Measurements from ENCODE around the gene ANXA6. TPM values are rescaled to one million over a fixed set of nuclear protein-coding genes. Genes with fewer than 3 reads are reported as not detected.

ANXA6 gene
- total RNA-seq, 1 donor from 2014 or later: 520 TPM

DNA sequence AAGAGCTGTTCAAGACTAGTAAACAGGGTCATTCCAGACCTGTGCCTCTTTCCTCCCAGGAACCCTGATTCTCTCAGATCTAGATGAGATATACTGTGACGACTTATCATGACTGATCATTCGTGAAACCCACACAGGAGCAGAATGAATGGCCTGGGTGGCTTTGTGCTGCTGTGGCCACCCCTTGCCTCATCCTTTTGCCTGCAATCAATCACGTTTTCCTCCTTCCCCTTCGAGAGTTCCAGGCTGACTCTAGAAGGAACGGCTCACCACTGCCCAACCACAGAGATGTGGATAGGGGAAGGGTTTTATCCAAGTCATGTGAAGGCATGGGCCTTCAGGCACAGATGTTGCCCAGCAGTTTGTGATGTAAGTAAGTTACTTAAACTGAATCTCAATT lies 5.8 kb downstream of the ANXA6 start:
- DNase-seq: no peak

DNA sequence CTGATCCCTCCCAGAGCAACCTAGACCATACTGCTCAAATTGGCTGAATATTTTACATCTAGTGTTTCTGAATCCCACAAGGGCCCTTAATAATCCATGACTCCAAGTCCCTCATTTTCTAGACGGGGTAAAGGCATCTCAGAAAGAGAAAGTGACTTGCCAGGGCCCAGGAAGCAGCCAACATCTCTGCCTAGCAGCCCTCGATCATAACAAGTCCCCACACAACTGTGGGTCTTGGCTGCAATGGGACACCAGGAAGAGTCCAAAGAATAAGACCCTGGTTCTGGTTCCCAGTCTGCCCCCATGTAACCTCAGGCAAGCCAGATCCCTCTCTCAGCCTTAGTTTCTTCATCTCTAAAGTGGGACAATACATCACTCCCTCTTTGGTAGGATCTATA lies 6.3 kb downstream of the ANXA6 start:
- DNase-seq: no peak

DNA sequence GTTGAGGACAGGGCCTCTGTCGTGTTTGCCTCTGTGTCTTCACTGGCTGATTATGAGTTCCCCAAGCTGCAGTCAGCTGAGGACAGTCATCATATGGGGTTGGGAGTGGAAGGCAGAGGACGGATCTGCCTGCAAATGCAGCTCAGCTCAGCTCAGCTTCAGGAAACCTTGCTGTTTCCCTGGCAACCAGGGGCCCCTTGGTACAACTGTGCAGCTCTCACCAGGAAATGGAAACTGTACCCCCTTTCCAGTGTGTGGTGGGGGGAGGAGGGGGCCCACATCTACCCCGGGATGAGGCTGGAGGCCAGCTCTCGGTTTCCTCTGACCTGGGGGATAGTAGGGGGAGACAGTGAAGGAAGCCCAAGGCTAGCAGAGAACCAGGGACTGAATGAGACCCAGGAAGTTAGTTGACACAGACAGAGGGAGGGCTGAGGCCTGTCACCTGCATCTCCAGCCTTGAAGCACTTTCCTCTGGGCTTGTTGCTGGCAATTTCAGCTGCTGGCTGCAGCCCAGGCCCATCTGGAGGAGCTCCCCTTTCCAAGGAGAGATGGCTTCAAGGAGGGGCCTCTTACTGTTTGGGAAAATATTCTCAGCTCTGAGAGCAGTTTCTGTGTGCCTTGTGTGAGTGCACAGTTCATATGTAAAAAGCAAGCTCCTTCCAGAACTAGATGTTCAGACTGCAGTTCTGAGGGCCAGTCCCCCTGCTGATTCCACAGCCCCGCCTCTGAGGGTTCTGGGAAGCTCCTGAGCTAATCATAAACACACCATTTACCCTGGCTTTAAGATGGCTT lies 6.9 kb downstream of the ANXA6 start:
- DNase-seq: peak; percentile 91

DNA sequence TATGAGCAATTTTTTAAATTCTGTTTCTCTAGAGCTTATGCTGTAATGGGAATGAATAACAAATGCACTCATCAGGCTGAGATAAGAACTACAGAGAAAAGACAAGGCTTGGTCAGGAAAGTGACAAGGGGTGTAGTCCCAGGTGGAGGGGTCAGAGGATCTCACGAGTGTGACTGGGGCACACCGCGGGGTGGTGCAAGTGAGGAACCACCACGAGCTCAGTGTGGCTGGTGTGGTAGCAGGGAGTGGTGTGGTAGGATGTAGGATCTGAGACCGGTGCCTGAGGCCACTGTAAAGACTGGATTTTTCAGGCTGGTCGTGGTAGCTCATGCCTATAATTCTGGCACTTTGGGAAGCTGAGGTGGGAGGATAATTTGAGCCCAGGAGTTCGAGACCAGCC lies 9.0 kb downstream of the ANXA6 start:
- no peak for DNase-seq

DNA sequence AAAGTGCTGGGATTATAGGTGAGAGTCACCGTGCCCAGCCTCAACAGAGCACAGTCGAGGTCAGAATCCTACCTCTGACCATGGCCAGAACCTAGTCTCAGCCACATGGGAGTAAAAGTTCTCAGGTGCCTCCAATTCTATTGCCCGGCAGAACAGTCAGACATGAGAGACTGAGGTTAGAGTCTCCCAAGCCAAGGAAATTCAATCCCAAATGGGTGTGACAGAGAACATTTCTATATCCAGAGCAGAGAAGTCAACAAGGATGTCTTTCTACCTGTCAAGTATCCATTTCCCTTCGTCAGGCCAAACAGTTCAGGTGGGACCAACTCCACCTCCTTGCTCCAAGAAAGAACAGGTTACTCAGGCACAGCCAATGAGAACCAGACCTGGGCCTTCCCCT lies 10.5 kb downstream of the ANXA6 start:
- no peak for DNase-seq

DNA sequence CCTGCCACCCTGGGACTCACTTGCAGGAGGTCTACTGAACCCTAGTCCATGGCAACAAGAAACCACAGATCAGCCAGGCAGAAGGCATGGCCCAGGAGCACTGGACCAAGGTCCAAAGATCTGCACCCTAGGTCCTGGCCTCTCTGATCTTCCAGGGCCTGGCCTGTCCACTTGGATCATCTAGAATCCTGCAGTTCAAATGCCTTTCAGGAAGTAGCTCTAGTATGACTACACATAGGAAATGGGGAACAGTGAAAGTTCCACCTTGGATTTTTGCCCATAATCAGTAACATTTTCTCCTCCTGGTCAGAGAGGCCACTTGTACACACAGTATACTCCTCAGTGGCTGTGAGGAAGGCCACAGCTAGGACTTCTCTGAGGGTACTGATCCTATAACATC lies 11.5 kb downstream of the ANXA6 start:
- no peak for DNase-seq

DNA sequence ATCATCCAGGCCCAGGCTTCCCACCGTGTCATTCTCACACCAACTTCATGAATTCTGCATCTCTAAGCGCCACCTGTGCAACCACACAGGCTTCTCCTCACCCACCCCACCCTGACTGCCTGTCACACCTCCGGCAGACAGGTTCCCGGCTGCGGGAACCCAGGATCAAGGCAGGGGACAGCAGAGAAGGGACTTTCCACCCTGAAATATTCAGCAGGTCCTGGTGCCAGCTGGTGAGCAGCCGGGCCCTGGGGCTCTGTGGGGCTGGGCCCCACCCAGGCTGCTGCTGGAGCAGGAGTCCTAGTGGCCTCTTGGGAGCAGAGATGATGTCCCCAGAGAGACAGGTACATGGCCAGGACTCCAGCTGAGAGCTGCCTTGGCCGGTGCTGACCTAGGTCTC lies 12.7 kb downstream of the ANXA6 start:
- DNase-seq: no peak

DNA sequence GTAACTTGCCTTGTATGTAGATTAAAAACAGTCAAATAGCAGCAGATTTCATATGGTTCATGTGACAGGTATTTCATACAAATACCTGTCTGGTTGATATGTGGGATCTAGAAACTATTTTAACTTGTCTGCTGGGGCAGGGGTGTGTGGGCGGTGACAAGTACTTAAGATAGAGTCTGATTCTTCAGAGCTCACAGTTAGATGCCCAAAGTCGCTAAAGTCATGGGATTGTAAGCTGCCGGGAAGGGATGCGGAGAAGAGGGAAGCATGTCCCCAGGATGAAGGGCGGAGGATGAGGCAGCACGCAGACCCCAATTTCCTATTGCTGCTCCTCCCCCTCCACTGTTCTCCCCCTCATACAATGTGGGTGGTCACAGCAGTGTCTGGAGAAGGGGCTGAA lies 13.3 kb downstream of the ANXA6 start:
- DNase-seq: no peak

DNA sequence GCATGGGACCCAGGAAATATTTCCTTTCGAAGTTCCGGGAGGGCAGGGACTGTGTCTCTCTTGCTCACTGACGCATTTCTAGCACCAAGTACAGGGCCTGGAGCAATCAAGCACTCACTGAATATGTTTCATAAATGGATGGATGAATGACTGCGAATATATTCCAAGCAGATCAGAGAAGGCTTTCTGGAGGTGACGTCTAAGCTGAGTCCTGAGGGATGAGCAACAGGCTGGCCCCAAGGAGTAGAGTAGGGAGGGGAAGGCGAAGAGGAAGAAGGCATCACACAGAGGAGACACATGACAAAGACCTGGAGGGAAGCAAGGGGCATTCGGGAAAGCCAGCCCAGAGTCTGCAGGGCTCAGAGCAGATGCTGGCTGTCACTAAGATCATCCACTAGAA lies 13.9 kb downstream of the ANXA6 start:
- DNase-seq: no peak

DNA sequence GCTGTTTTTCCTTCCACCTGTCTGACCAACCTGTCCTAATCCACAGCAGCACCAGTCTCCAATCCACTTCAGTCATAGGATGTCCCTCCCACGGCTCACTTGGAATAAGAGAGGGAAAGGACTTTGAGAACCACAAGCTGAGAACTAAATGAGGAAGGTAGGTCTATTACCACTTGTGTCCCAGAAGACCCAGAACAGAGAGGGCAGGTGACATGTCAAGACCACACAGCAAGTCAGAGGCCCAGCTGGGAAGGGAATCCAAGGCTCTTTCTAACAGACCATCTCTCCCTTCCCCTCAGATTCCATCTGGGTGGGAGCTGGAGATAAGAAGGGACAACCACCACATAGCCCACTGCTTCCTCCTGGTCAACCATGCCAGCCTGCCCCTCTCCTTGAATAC lies 14.6 kb downstream of the ANXA6 start:
- DNase-seq: no peak

DNA sequence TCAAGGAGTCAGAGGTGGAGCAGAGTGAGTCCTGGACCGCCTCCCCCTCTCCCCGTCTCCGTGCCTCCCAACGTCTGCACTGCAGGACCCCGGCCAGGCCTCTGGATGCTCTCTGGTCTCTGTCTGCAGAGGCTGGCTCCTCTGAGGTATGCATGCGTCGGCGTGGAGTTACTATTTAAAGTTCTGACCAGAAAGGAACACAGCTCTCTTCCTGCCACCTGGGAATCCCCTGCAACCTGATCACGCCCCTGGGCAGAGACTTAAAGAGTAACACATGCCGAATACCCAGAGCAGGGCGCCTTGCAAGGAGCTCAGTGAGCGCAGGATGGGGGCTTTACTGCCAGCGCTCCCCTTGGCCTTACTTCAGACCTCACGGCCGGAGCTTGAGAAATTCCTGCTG lies 16.0 kb downstream of the ANXA6 start:
- DNase-seq: peak; percentile 81

DNA sequence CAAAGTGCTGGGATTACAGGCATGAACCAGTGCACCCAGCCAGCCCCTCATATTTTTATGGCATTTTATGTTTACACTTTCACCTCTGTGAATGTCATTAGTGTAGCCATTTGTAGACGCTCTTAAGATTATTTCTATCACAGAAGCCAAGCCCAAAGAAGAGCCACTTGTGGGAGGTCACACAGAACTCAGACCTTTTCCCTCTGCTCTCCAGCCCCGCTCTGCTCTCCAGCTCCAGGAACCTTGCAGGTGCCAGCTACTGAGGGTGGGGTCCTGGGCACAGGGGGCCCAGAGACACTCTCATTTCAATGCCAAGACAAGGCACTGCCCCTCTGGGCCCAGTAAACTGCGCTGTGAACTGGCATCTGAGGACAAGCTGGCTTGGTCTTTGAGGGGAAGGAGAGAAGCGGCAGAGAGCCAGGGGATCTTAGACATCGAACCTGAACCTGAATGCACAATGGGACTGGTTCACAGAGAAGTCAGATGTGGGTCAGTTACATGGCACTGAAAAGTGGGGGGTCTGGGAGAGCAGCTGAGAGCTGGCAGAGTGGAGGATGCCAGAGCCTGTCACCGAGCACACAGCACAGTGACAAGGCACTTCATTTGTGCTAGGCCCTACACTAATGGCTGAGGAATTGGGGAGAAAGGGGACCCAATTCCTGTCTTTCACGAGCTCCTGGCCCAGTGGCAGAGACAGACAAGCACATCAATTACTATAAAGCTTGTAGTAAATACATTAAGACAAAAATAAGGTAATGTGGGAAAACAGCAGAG lies 16.7 kb downstream of the ANXA6 start:
- no peak for DNase-seq

DNA sequence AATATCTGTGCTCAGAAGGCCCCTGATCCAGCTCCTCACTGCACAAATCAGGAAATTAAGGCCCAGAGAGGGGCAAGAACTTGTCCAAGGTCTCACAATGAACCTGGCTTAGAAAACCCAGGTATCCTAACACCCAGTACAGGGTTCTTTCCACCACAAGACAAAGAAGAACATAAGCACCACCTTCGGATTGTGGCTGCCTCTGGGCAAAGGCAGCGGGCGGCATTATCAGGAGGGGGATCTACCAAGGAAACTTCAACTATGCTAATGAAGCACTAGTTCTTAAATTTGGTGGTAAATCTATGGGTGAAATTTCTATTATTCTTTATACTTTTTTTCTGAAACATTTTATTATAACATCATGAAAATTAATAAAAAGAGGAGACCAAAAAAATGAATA lies 17.9 kb downstream of the ANXA6 start:
- no peak for DNase-seq

DNA sequence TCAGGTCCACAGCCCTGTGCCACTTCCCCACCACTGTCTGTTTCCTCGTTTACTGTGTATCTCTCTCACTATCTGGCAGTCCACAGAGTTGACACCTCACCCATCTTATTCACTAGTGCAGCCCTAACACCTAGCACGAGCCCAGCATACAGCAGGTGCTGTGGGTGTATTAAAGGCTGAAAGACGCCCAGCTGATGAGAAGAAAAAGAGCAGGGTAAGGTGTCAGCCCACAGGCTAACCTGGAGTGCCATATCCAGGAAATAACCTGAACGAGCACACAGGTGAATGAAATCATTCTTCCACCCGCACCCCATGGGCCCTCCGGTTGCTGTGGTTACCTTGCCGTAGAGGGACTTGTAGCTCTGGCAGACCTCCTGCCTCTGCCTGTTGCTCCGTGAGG lies 18.6 kb downstream of the ANXA6 start:
- DNase-seq: no peak

DNA sequence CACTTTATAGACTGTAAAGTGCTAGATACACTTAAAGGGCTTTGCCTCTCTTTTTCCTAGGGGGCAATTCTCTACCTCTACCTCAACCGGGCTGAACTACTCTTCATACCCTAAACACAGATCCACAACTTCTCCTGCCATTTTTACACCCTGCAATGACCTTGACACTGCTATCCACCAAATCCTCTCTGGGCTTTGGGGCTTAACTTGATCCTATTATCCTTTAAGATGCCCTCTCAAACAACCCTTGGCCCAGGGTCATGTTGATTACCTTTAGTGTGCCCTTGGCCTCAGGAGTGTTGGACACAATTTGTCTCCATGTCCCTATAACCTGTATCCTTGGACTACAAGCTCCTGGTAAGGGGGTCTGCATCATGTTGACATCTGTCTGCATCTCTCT lies 19.5 kb downstream of the ANXA6 start:
- no peak for DNase-seq

DNA sequence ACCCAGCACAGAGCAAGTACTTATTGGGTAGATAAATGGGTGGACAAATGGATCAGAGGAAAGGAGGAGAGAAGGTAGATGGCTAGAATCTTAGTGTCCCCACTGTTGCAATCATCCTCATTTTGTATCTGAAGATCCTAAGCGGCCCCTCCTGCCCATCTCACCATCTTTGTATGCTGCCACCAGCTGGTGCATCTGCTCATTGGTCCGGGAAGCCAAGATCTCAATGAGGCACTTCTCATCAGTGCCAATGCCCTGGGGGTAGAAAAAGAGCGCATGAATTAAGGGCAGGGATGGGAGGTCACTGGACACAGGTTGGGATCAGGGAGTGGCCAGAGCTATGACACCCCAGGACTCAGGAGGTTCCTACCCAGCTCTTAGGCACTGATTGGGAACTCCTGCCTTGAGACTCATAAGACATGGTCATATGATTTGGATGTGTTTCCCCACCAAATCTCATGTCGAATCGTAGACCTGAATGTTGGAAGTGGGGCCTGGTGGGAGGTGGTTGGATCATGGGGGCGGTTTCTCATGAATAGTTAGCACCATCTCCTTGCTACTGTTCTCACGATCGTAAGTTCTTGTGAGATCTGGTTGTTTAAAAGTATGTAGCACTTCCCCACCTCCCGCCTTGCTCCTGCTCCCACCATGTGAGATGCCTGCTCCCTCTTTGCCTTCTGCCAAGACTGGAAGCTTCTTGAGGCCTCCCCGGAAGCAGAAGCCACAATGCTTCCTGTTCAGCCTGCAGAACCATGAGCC lies 20.3 kb downstream of the ANXA6 start:
- DNase-seq: no peak

DNA sequence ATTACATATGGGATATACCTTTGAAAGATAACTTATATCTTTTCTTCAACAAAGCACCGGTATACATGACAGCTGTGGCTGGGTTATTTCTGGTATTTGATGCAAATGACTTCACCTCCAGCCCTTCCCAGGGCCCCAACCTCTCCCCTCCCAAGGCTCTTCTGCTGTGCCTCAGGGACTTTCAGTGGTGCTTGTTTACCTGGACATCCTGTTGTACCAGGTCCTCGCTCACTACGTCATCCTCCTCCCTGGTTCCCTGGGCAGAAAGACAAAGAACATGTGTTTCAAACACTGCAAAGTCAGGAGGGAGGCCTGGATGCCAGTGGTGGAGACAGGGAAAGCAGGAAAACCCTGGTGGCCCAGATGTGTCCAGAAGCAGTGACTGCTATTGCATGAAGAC lies 23.4 kb downstream of the ANXA6 start:
- DNase-seq: peak; percentile 32

DNA sequence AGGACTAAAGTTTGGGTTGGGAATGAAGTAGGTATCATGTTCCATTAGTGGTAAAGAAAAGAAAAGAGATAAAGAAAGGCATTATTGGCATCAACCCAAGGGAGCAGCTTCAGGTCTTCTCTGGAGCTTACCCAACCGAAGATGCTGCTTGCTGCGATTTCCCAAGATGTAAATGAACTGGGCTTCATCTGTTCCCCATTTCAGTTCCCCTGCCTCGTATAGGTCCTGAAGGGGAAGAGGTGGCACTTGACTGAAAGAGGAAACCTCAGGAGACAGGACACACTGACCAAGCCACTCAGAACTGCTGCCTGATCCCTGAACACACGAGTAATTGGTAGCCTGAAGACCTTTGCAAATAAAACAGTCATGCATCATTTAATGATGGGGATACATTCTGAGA lies 24.6 kb downstream of the ANXA6 start:
- DNase-seq: no peak

DNA sequence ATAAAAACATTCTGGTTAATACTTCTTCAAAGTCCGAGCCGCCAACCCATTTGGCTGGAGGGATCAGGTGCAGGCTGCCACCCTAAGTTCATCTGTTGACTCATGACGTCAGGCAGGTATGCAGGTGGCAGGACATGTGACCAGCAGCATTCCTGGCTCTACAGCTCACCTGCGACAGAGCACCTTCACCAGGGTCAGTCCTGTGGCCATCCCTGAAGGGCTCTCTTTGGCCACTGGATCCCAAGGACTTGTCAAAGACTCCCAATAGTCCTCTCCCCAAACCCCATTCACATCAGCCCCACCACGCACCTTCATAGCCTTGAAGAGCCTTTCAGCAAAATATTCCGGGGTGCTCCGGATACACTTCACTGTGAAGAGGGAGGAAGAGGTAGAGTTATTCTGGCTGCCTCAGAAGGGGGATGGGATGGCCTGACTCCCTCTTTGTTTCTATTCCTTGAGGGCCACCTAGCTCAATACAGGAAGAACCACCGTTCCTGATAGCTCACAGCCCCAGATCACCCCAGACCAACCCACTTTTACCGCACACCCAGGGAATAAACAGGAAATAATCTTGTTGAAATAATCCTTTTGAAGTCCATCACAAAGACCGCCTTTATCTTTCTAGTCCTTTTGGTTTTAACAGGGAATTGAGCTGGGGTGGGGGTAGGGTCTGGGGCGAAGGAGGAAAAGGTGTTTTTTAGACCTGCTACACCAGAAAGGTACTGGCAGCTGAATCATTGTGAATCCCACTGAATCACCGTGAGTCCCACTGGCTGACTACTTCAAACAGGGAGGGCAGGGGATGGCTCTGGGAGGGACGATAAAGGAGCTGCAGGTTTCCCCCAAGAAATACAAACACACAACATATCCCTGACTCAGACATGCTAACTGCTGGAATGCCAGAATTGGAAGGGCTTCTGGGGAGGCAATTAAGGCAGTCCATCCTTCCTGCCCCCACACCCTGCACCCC lies 26.4 kb downstream of the ANXA6 start:
- DNase-seq: no peak

DNA sequence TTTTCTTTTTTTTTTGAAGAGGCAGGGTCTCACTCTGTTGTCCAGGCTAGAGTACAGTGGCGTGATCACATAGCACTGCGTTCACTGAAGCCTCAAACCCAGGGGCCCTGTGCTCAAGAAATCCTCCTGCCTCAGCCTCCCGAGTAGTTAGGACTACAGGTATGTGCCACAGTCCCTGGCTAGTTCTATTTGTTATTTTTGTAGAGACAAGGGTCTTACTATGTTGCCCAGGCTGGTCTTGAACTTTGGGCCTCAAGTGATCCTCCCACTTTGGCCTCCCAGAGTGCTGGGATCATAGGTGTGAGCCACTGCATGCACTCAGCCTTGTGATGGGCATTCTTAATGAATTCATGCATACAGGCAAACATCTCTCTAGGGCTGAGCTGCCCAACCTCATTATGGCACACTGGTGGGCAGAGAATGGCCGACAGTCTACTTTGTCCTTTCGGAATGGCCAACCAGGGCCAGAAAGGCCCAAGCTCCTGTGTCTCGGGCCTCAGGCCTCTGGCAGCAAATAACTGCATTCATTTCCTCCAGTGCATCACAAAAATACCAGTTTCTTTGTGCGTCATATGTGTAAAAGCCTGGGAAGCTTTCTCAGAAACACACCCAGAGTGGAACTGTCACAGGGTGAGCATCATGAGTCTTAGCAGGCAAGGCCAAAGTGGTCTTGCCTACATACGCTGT lies 27.2 kb downstream of the ANXA6 start:
- DNase-seq: no peak

DNA sequence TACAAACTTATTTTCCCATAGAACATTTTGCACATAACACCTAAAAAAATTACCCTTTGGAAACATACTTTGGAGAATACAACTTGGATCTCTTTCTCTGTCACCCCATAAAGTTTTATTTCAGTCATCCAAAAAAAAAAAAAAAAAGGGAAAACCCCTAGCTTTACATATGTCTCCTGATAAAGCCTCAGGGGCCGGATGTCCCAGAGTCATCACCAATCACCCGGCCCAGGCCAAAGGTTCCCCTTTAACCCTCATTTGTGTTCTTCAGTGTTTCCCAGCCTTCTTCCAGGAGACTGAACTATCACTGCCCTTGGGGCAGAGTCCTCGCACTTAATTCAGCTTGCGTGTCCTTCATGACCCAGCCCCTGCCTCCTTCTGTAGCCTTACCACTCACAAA lies 28.8 kb downstream of the ANXA6 start:
- no peak for DNase-seq
